Dermis blood vessel endothelial cell (primary cell): ENCODE measurements around the gene ARSA. TPM values are rescaled to one million over a fixed set of nuclear protein-coding genes. Genes with fewer than 3 reads are reported as not detected.
"Not testable (repeated sequence)": the region's sequence is repeated elsewhere in the genome, so short reads cannot be mapped to it uniquely, and the experiment has no call there.

Experiments
- DNase-seq: peaks from one replicate; pipeline ENCODE4 v3.0.0; 2010
- total RNA-seq: library from RNA; depleted of rRNA; stranded (reverse); fragments of >200 nt; gene quantifications from 2 replicates; pipeline ENCODE4 v1.2.3, GENCODE V29; 2014

The ARSA gene
- total RNA-seq, 1 donor from 2014 or later: 30.6 TPM

DNA sequence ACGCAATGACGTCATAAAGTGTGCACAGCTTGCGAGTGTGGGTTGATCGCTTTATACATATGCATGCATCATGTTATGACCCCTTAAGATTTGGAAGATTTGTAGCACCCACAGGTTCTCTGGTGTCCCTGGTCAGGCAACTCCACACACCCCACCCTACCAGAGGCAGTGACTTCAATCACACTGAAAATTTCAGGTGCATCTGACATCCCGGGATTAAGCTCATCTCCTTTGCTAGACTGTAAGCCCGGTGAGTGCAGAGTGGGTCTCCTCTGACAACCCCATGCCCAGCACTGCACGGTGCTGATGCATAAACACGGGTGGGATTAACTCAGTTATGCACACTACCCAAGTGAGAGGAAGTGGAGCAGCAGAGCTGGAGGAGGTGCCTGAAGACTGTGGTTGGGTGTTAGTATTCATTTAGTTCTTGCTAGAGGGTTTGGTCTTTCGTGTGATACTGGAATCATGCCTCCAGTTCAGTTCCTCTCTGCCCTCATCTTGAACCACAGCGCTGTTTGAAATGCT lies 6.5 kb downstream of the ARSA start:
- no peak for DNase-seq

DNA sequence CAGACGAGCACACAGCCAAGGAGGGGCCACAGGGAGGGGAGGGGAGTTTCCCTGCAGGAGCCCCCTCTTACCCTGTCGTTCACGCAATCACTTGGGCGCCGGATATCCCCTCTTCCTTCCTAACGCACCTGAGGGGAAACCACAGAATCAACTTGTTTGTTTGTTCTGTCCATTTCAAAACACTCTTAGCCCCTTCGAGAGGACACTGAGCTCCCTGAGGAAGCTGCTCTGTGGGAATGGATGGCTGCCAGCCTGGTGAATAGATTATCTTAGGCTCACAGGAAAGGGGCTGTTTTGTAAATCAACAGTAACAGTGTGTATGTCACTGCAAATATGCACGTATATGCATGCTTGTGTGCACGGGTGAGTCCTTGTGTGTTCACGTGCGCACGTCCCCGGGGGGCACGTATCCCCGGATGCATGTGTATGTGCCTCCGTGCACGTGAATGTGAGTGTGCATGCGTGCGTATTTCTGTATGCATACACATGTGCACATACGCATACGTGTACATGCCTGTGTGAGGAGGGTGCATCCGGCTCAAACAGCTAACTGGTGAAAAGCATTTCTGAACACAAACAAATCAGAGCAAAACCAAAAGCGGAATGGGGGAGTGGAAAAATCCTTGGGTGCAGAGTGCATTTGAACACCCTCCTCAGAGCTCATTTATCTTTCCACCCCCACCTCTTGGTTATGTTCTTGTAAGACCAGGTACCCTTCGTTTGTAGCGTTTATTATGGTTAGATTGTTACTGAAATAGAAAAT lies 7.2 kb downstream of the ARSA start:
- DNase-seq: peak; percentile 89

DNA sequence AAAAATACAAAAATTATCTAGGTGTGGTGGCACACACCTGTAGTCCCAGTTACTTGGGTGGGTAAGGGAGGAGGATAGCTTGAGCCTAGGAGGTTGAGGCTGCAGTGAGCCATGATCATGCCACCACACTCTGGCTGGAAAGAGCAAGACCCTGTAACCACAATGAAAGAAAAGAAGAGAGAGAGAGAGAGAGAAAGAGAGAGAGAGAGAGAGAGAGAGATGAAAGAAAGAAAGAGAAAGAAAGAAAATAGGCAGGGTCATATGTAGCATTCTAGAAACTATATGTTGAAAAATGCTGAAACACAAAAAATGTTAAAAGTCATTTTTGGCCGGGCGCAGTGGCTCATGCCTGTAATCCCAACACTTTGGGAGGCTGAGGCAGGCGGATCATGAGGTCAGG lies 13.7 kb downstream of the ARSA start:
- not testable (repeated sequence) for DNase-seq

DNA sequence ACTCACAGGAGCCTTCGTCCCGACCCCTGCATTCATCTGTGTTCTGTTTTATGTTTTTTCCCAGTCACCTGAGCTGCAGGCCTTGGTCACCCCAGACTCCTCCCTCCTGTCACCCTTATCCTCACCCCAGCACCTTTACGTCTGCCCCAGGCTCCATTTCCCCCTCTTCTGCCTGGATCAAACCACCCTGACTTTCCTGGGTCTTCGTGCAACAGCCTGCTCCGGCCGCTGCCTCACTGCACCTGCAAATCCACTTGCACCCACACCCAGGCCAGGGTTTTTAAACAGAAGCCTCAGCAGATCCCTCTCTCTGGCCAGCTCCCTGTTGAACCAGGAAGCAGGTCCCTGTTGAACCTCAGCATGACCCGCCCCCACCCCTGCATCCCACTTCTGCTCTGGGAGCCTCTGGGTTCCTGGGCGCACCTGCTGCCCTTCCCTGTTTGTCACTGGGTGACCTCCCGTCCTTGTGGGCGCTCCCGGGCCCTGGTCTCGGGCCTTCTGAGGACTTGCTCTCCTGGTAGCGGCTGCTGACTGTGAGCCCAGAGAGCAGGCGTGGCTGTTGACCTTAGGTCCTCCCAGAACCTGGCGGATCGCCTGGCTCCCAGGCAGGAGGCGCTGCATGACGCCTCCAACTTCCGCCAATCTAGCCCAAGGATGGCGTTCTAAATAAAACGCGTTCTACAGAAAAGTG lies 14.5 kb downstream of the ARSA start:
- DNase-seq: no peak

DNA sequence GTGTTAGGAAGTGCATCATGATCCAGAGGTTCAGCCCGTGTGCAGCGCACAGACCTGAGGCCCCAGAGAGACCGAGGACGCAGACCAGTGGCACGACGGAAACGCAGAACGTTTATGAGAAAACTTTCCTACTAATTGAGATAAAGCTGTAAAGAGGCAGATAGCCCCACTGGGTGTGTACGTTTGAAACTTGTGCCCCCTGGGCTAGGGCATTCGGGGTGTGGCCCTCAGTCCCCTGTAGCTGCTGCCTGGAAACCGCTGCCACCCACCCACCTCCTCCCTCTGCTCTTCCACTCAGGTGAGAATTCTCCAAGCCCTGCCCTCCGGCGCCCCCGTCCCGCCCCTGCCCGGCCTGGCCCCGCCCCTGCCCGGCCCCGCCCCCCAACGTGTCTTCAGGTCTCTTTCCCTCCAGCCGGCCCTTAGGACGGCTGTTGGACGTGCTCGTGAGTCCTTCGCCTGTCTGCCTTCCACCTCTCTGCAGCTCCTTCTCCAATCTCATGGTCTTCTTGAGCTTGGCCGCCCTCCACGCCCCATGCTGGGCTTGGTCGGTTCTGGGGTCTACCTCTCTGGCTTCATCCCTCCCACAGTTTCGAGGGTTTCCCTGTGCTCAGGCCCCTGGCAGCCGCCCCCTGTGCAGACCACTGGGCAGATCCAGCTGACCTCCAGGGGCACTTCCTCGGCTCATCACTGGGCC lies 15.3 kb downstream of the ARSA start:
- DNase-seq: no peak

DNA sequence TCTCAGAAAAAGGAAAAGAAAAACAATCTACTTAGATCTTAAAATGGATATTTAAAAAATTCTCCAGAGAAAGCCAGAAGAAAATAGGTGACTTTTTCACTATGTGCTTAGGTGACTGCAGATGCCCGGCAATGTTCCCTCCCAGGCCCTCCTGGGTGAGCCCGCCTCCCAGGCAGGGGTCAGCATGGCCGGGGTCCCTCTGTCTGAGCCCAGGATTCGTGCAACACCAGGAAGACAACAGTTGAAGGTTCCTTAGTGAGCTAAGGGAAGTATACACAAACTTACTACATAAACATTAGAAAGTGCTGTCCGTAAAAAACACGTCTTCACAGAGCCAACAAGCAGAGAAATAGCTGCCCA lies 15.8 kb downstream of the ARSA start:
- no peak for DNase-seq

DNA sequence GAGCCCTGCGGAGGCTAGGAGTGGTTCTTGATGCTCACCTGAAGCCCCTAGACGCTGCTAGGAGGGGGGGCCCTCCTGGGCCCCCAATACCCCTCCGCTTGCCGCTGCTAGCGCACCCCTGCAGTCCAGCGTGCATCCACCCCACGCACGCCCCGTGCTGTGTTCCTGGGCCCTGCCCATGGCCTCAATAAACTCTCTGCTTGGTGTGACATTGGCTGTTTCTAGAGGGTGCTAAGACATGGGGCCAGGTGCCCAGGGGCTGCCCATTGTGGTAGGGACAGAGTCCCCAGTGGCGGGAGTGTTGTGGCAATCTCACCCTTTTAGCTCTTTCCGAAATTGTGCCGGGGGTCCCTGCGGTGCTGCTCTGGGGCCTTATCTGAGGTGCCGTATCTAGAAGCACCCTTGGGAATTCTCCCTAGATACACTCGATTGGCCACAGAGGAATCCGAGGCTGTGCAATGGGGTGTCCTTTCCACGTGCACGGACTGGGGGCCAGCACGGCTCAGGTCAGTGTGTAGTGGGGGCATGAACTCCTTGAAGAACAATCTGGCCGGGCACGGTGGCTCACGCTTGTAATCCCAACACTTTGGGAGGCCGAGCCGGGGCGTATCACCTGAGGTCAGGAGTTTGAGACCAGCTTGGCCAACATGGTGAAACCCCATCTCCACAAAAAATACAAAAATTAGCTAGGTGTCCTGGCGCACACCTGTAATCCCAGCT lies 16.5 kb downstream of the ARSA start:
- no peak for DNase-seq

DNA sequence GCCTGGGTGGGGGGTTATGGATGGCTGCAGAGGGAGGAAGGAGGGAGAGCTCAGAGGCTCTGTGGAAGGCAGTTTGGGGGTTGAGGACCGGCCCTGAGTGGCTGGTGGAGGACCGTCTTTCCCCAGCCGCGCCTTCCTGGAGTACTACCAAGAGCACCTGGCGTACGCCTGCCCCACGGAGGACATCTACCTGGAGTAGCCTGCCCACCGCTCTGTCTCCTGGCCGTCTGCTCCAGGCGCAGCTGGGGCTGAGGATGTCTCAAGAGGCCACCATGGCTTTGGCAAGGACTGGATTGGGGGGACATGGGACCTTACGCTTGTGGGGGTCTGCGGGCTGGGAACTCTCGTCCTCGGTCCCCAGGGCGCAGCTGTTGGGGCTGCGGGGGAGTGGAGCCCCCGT lies 17.4 kb downstream of the ARSA start:
- DNase-seq: no peak

DNA sequence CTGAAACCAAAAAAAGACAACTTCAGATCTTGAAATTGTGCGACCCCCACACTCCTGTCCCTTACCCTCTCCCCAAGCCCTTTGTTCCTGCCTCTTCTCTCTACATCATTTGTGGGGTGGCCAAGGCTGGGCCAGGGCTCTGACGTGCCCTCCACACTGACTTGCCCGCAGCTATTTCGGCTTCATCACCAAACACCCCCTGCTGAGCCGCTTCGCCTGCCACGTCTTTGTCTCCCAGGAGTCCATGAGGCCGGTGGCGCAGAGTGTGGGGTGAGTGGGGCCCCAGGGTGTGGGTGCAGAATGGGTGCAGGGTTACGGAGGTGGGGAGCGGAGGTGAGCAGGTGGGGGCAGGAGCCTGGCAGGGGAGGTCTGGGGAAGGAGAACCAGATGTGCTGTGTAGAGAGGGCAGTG lies 17.9 kb downstream of the ARSA start:
- no peak for DNase-seq

DNA sequence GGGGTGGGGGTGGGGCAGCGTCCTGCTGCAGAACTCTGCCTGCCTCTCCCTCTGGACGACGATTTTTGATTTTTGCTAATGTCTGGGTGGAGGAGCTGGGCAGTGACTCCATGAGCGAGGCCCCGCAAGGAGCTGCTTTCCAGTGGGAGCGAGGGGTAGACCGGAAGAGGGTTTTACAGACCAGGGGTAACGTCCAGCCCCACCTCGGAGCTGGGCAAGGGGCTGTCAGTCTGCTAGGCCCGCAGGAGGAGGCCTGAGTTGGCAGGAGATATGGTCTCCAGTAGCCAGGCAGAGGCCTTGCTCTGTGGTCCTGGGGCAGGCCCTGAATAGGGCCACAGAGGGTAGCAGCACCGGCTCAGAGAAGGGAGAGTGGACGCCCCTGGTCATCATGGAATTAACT lies 18.4 kb downstream of the ARSA start:
- DNase-seq: no peak

DNA sequence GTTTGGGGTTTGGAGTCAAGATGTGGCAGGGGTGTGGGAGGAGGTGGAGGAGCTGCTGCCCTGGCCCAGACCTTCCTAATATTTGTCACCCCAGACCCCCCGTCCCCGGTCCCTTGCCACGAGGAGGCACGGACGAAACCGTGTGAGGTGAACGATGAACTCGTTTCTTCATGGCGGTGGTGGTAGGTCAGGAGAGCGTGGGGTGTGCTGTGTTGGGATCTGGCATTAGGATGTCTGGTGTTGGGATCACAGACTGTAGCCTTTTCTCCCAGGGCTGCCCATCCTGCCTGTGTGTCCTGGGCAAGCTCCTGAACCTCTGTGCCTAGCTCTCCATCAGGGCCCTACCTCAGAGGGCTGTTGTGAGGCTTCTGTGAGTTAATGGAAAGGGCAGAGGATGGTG lies 19.0 kb downstream of the ARSA start:
- DNase-seq: no peak

DNA sequence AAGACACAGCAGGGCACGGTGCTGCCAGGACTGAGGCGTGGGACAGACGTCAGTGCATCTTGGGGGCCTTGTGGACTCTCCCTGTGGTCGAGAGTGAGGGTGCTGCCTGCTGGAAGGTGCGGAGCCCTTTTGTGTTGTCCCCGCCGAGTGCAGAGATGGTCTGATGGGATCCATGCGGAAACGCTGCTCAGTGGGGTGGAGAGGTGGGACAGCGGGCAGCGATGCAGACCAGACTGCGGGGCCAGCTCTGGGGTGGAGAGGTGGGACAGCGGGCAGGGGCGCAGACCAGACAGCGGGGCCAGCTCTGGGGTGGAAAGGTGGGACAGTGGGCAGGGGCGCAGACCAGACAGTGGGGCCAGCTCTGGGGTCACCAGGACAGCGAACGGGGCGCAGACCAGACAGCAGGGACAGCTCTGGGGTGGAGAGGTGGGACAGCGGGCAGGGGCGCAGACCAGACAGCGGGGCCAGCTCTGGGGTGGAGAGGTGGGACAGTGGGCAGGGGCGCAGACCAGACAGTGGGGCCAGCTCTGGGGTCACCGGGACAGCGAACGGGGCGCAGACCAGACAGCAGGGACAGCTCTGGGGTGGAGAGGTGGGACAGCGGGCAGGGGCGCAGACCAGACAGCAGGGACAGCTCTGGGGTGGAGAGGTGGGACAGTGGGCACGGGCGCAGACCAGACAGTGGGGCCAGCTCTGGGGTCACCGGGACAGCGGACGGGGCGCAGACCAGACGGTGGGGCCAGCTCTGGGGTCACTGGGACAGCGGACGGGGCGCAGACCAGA lies 19.7 kb downstream of the ARSA start:
- DNase-seq: not testable (repeated sequence)

DNA sequence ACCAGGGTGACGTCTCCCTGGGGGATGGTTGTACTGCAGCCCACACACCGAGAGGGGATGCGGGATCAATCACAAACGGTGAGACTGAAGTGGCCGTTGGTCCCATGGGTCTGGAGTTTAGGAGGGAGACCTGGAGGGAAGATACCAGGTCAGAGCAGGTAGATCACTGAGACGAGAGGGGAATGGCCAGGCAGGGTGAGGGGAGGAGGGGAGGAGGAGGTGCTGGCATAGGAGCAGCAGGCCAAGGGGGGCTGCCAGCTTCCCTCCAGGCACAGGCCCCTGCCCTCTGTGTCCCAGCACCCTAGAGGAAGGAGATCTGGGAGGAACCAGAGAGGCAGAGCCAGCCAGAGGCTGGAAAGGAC lies 20.3 kb downstream of the ARSA start:
- DNase-seq: no peak

DNA sequence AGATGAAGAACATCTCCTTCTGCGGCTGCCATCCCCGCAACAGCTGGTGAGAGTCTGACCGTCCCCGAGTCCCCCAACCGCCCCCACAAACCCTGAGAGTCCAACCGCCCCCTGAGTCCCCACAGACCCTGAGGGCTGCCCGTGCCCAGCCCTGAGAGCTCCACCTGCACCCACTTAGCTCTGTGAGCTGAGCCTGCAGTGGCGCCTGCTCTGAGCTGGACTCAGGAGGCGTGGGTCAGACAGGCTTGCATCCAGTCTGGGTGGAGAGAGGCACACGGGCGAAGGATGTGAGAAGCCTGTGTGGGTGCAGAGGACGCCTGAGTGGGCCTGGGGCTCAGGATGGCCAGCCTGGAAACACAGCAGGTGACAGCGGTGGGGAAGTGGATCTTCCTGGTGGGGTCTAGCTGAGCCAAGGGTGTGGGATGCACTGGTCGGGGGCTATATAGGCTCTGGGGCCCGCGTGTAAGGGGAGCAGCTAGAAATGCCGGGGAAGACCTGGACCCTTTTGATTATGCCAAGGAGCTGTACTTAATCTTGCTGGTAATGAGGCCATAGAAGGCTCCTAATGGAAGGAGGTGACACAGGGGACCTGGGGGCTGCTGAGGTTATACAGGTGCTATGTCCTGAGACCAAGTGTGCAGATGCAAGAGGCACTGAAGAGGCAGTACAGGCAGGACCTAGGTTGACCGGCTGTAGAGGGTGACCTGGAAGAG lies 20.9 kb downstream of the ARSA start:
- DNase-seq: no peak

DNA sequence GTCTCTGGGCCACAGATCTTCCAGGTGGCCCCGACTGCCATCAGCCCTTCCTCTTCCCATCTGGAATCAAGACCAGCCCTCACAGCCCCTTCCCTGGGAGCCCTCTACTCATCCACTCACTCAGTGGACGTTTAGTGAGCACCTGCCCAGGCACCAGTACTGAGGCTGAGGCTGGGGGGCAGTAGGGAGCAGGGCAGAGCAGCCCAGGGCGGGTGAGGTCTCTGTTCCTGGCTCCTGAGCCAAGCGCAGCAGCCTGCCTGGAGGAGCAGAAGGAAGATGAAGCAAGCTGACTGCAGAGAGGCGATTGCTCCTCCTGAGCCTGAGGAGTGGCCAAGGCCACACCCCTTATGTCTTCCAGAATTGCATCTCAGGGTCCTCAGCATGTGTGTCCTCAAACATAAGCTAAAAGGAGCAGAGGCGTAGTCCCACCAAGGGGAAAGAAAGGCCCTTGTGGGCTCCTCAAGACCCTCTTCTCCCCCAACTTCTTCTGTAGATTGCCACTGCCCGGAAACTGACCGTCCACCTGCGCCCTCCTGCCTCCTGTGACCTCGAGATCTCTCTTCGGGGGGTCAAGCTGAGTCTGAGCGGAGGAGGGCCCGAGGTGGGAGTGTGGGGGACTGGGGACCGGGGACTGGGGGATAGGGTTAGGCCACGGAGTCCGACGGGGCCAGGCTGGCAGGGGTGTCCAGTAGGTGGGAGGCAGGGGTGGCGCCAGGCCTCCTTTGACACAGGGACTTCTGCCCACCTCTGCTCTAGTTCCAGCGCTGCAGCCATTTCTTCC lies 21.6 kb downstream of the ARSA start:
- DNase-seq: no peak

DNA sequence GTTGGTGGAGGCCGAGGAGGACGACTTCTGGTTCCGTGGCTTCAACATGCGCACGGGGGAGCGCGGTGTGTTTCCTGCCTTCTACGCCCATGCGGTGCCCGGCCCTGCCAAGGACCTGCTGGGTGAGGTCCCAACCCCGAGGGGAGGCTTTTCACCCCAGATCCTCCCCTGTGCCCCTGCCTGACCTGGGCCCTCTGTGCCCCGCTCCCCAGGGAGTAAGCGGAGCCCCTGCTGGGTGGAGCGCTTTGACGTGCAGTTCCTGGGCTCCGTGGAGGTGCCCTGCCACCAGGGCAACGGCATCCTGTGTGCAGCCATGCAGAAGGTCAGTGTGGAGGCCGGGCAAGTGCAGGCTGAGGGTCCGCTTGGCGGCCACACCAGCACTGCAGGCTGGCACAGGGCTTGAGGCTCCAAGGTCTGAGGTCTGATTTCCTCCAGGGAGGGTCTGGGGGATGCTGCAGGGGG lies 22.3 kb downstream of the ARSA start:
- DNase-seq: no peak

DNA sequence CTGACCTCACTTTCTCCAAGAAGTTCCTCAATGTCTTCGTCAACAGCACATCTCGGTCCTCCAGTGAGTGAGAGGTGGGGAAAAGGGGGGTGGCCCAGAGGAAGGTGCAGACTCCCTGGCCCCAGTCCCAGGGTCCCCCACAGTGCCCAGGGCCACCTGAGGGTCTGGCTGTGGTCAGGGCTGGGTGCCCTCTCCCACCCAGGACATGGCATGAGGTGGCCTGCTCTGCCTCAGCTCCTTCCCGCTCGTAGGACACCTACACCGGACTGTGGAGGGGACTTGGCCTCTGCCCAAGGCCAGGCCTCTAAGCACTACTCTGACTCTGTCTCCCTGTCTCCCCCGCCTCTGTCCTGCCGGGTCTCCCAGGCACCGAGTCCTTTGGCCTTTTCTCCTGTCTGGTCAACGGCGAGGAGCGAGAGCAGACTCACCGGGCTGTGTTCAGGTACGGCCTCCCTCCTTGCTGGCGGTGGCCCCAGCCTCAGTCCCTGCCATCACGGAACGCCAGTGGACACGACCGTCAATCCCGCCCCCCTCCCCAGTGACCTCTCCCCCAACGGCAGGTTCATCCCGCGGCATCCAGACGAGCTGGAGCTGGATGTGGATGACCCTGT lies 22.8 kb downstream of the ARSA start:
- DNase-seq: no peak

DNA sequence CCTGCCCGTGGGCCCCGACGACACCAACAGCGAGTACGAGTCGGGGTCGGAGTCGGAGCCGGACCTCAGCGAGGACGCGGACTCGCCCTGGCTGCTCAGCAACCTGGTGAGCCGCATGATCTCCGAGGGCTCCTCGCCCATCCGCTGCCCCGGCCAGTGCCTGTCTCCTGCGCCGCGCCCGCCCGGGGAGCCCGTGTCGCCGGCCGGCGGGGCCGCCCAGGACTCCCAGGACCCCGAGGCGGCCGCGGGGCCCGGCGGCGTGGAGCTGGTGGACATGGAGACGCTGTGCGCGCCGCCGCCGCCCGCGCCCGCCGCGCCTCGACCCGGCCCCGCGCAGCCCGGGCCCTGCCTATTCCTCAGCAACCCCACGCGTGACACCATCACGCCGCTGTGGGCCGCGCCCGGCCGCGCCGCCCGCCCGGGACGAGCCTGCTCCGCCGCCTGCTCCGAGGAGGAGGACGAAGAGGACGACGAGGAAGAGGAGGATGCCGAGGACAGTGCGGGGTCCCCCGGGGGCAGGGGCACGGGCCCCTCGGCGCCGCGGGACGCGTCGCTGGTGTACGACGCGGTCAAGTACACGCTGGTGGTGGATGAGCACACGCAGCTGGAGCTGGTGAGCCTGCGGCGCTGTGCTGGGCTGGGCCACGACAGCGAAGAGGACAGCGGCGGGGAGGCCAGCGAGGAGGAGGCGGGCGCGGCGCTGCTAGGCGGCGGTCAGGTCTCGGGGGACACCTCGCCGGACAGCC lies 23.5 kb downstream of the ARSA start:
- DNase-seq: no peak

DNA sequence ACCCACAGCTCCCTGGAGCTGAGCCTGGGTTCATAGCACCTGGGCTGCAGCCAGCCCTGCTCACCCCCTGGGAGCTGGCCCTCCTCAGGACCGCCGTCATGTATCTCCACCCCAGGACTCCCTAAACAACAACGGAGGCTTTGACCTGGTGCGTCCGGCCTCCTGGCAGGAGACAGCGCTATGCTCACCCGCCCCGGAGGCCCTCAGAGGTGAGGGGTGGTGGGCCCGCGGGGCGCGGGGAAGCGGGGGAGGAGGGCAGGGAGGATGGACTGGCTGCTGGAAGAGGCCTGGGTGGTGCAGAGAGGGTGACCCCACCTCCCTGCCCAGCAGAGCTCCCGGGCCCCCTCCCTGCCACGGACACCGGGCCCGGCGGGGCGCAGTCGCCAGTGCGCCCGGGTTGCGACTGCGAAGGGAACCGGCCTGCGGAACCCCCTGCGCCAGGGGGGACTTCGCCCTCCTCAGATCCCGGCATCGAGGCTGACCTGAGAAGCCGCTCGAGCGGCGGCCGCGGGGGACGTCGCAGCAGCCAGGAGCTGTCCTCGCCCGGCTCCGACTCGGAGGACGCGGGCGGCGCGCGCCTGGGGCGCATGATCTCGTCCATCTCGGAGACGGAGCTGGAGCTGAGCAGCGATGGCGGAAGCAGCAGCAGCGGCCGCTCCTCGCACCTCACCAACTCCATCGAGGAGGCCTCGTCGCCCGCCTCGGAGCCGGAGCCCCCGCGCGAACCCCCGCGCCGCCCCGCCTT lies 24.3 kb downstream of the ARSA start:
- no peak for DNase-seq
